NCI-H524 (cell line): Measurements from ENCODE around the gene ADAMTS7.
"Not testable (repeated sequence)": the region's sequence is repeated elsewhere in the genome, so short reads cannot be mapped to it uniquely, and the experiment has no call there.

Experiments
- DNase-seq, 2 experiments: peaks; one replicate each; lab custom pipeline; 2025; lab: John Stamatoyannopoulos, UW

Gene ADAMTS7

GRCh38 chr15:78811124-78811824 is at the start of gene ADAMTS7:
Gene ADAMTS7, minus strand, starts transcription at chr15:78811464. Its CDS starts 244 bp downstream, at chr15:78811220.
- peak; percentile 37 to 59 for DNase-seq

DNA sequence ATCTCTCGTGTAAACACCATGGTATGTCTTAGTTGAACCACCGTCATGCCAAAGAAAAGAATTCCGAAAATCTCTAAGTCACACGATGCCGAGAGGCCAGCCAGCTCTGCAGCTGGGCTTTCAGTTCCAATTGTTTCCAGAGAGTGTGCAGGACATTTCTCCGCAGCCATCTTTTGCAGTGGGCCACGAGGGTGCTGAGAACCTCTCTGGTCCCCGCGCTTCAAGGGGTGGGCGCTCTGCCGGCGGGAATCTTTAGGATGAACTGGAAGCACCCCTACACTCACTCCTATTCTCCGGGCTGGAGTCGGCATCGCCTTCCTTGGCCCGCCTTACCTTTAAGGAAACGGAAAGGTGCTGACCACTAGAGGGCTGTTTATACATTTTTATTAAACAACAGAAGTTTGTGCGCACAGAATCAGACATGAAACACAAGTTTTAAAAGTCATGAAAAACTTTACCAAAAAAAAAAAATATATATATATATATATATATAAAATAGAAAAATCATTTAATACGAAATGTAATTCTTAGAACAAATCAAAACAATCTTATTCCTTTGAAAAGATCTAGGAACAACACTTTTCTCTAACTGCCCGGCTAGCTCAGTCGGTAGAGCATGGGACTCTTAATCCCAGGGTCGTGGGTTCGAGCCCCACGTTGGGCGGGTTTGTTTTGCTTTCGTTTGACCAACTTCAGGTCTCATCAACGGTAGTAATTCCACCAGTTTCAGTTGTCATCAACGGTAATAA is 48.9 kb upstream of the ADAMTS7 start:
- peak; percentile 96 for DNase-seq

GRCh38 chr15:78855746-78856145 is 44.5 kb upstream of the ADAMTS7 start:
- DNase-seq = no peak

DNA sequence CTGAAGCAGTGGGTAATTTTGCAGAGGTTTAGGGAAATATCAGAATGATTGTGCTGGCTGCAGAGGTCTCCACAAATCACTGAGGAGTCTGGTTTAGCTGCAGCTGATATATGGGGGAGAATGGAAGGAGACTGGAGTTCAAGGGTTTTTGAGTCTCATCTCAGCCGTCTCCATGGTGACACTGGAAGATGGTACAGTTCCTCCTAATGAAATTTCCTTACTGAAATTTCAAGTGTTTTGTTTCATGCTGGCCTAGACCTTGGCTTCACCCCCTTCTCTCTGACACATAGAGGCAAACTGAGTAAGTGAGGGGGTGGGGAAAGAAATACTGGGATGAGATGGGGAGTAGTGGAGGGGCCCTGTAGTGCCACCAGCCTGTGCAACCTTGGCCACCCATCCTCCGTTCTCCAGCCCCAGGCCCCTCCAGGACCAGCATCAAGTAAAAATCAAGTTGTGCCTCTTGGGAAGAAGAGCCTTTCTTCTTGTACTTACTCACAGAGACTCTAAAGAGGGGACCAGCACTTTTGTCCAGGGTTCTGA is 43.6 kb upstream of the ADAMTS7 start:
- no peak for DNase-seq

- DNase-seq = no peak
These were observed 42.2 kb upstream of the ADAMTS7 start for GRCh38 chr15:78853500-78853899.

- DNase-seq = no peak
These were observed 39.9 kb upstream of the ADAMTS7 start for GRCh38 chr15:78850941-78851755.

- DNase-seq = no peak
These were observed 39.1 kb upstream of the ADAMTS7 start for GRCh38 chr15:78850352-78850751.

DNA sequence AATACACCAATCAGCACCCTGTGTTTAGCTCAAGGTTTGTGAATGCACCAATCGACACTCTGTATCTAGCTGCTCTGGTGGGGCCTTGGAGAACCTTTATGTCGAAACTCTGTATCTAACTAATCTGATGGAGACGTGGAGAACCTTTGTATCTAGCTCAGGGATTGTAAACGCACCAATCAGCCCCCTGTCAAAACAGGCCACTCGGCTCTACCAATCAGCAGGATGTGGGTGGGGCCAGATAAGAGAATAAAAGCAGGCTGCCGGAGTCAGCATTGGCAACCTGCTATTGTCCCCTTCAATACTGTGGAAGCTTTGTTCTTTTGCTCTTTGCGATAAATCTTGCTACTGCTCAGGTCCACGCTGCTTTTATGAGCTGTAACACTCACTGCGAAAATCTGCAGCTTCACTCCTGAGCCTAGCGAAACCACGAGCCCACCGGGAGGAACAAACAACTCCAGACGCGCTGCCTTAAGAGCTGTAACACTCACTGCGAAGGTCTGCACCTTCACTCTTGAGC is 36.2 kb upstream of the ADAMTS7 start:
- not testable (repeated sequence) for DNase-seq

- DNase-seq = not testable (repeated sequence)
These were observed 35.6 kb upstream of the ADAMTS7 start for GRCh38 chr15:78846906-78847305.

DNA sequence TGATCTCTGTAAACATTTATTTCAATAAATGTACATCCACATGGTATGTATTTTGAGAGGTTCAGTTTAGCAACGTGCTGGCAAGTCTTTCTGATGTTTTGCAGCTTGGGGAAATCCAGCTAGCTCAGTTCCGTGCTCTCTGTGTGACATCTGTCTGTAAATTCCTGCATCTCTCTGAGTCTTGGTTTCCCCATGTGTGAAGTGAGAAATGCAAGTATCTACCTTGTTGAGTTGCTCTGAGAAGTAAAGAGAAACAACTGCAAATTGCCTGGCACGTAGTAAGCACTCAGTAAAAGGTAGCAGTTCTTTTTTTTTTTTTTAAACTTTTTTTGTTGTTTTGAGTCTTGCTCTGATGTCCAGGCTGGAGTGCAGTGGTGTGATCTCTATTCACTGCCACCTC is 31.3 kb upstream of the ADAMTS7 start:
- DNase-seq = no peak

DNA sequence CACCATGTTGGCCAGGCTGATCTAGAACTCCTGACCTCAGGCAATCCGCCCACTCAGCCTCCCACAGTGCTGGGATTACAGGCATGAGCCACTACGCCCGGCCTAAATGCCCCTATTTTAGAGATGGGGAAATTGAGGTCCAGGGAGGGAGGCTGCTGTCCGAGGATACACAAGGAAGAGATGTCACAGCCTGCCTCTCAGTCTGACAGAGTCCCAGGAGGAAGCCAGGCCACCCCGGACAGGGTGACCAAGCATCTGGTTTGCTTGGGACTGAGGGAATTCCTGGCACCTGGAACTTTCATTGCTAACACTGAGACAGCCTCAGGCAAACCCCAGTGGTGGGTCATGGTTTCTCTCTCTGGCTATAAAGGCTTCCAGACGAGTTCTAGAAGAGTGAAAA is 30.6 kb upstream of the ADAMTS7 start:
- DNase-seq = no peak

- DNase-seq = no peak
These were observed 30.1 kb upstream of the ADAMTS7 start for GRCh38 chr15:78841376-78841706.

DNA sequence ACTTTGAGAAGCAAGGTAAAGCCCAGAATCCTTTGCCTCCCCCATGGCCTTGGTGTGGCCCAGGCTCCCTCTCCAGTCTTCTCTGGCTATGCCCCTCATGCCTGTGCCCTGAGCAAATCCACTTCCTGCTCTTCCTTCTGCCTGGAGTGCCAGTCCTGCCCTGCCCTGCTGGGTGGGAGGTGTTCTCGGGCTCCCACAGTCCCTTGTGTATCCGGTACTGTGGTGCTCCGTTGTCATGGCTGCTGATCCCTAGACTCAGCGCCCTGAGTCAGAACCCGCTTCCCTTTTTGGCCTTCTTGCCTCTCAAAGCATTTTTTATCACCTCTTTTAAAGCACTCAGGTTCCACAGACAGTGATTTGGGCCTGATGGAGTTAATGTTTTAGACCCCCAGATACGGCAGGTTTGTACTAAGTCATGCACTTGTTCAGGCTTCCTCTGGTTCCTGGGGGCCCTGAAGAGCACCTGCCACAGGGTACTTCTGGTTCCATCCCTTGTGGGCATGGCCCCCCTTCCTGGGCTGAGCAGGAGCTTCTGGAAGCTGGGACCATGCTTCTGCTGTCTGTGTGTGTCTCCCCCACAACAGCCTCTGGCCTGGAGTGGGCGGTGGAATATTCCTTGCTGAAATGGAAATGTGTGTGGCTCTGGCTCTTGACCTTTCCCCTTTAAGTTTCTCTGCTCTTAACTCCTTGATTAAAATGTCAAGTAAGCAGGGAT is 29.6 kb upstream of the ADAMTS7 start:
- no peak for DNase-seq

DNA sequence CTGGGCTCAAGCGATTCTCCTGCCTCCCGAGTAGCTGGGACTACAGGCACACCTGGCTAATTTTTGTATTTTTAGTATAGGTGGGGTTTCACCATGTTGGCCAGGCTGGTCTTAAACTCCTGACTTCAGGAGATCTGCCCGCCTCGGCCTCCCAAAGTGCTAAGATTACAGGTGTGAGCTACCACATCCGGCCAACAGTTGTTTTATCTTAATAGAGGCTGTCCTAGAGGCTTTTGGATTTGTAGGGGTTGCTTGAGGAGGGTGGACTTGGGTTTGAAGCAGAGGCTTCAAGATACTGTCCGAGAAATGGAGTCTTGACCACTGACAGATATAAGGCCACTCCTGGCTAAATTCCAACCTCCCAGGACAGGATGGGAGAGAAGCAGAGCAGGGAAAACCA is 27.9 kb upstream of the ADAMTS7 start:
- not testable (repeated sequence) for DNase-seq

DNA sequence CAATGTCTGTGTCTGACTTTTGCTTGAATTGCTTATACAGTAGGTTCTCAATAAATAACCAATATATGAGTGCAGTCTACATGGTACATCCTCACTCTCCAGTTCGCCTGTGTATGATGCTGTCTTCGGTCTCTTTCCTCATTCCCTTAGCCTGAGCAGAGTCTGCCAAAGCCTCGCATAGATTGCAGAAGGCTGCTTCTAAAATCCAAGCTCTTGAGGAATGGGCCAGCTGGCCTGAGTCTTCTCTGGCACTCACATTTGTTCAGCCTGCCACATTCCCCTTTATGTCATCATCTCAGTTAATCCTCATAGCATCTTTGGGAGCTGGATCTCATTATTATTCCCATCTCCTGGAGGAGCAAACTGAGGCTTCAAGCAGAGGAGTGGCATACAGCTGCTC is 27.2 kb upstream of the ADAMTS7 start:
- peak in 1 of 2 experiments; percentile 34 for DNase-seq

DNA sequence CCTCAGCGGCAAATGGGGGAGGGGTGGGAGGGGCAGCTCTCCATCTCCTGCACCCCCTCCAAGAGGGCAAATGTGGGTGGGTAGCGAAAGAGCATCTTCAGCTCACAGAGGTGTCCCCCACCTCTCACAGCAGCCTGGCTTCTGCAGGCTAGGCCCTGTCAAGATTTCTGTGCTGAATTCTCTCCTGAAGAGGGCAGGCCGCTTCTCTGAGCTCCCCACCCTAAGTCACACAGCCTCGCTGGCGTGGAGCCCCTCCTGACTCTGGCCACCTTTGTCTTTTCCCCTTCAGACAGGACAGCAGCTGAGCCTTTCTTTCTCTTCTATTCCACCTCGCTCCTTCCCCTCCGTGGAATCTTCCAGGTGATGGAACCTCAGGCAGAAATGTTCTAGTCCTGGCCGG is 26.3 kb upstream of the ADAMTS7 start:
- no peak for DNase-seq

DNA sequence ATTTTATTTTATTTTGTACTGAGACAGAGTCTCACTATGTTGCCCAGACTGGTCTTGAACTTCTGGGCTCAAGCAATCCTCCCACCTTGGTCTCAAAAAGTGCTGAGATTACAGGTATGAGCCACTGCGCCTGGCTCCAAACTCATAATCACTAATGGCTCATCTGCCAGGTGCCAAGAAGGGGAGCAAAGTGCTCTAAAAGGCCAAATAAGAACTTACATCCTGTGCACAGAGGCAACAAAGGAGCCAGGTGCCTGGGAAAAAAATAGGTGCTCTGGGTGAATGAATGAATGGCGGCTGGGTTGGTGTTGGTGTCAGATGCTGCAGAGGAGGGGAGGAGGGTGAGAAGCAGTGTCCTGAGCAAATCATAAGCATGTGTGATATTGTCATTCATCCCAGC is 25.9 kb upstream of the ADAMTS7 start:
- no peak for DNase-seq

DNA sequence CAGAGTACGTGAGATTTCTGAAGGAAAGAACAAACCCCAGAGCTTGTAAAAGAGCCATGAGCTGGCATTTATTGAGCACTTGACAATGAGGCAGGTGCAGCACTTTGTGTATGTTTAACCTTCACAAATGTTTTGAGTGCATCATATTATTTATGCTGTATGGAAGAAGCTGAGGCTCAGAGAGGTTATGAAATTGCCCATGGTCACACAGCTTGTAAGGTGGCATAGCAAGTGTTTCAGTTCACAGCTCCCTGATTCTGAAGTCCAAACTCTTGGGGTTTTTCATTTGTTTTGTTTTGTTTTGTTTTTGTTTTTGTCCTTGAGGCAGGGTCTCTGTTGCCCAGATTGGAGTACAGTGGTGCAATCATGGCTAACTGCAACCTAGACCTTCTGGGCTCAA is 25.1 kb upstream of the ADAMTS7 start:
- no peak for DNase-seq

GRCh38 chr15:78831229-78832207 is 20.3 kb upstream of the ADAMTS7 start:
- no peak for DNase-seq

DNA sequence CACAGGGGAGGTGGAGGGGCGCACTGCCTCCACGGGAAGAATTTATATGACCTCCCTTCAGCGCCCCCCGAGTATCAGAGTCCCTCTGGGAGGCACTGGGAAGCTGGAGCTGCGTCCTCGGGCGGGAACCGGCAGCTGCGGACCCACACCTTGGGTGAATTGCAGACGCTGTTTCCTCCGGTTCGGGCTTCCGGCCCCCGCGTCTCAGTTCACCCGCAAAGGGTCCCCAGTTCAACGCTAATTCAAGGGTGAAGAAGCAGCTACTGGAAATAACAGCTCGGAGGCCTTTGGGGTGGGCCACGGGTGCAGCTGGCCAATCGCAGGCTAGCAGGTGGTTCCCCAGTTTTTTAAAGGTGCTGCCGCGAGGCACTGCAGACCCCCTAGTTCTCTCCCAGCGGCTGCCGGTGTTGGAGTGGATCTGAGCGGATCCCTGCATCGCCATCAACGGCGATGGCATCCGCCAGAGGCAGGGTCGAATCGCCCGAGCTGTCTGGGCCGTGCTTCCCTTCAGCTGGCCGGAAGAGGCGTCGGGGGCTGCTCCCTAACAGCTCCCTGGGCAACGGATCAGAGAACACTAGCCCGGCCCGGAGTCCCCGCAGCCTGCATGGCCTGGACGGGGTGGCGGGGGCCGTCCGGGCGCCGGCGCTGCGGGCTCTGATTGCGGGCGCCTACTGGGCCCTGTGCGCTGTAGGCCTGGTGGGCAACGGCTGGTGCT is 19.4 kb upstream of the ADAMTS7 start:
- DNase-seq = no peak
